ENCODE results near the gene KCNG4. TPM values are rescaled to one million over a fixed set of nuclear protein-coding genes. Genes with fewer than 3 reads are reported as not detected.

The KCNG4 gene
- not detected for total RNA-seq

- CTCF ChIA-PET, result interaction anchor here (0.8 to 1.0 kb wide), 2 partner anchors 11 to 53 kb away, joined by 3 read pairs; partner anchors contain the start of gene TAF1C
- no peaks in the 10 kb centered on the region for H3K4me1 Mint-ChIP-seq
- peaks cover 2% of the 10 kb centered on the region for H3K9me3 Mint-ChIP-seq
- peaks cover 21% of the 10 kb centered on the region for H3K27me3 Mint-ChIP-seq
- no peak within 1 kb of the TSS for H3K27ac Mint-ChIP-seq
- H3K36me3 Mint-ChIP-seq (ENCODE audit: low read depth), result no peaks in the 10 kb centered on the region
- POLR2A ChIA-PET, result no interaction called here
- DNase-seq, result no peak
- H3K4me3 Mint-ChIP-seq, result no peak within 1 kb of the TSS
Measured at GRCh38 chr16:84239909-84240308, at the start of gene KCNG4. KCNG4 (minus strand) TSS chr16:84240012; CDS start chr16:84237485, 2,527 bp downstream.

GRCh38 chr16:84288902-84289301 lies 49.1 kb upstream of the KCNG4 start:
- H3K4me1 Mint-ChIP-seq, result no peaks in the 10 kb centered on the region
- H3K9me3 Mint-ChIP-seq, result no peaks in the 10 kb centered on the region
- ChIA-PET CTCF (no interaction called here), POLR2A (no interaction called here)
- no peak overlapping the region for H3K4me3 Mint-ChIP-seq
- H3K27ac Mint-ChIP-seq, result no peak overlapping the region
- DNase-seq, result no peak
- no peaks in the 10 kb centered on the region for H3K36me3 Mint-ChIP-seq (ENCODE audit: low read depth)
- peaks cover 17% of the 10 kb centered on the region for H3K27me3 Mint-ChIP-seq

- Mint-ChIP-seq H3K36me3 (ENCODE audit: low read depth) (no peaks in the 10 kb centered on the region), H3K27me3 (peaks cover 6% of the 10 kb centered on the region), H3K27ac (no peak overlapping the region), H3K9me3 (no peaks in the 10 kb centered on the region), H3K4me1 (no peaks in the 10 kb centered on the region), H3K4me3 (no peak overlapping the region)
- POLR2A ChIA-PET, result no interaction called here
- CTCF ChIA-PET, result interaction anchor here (0.6 to 1.0 kb wide), 2 partner anchors 100 to 190 kb away, joined by 3 to 5 read pairs; partner anchors contain the start of gene TAF1C
- no peak for DNase-seq
Measured at GRCh38 chr16:84286578-84287240, 46.9 kb upstream of the KCNG4 start.

- POLR2A ChIA-PET, result no interaction called here
- Mint-ChIP-seq H3K36me3 (ENCODE audit: low read depth) (no peaks in the 10 kb centered on the region), H3K4me1 (no peaks in the 10 kb centered on the region), H3K9me3 (no peaks in the 10 kb centered on the region), H3K27ac (no peak overlapping the region), H3K4me3 (no peak overlapping the region), H3K27me3 (peaks cover 4% of the 10 kb centered on the region)
- CTCF ChIA-PET, result no interaction called here
- DNase-seq, result no peak
Measured at GRCh38 chr16:84284154-84284722, 44.4 kb upstream of the KCNG4 start.

- Mint-ChIP-seq H3K9me3 (no peaks in the 10 kb centered on the region), H3K36me3 (ENCODE audit: low read depth) (no peaks in the 10 kb centered on the region), H3K4me3 (no peak overlapping the region), H3K4me1 (no peaks in the 10 kb centered on the region), H3K27ac (no peak overlapping the region), H3K27me3 (peaks cover 2% of the 10 kb centered on the region)
- no peak for DNase-seq
- CTCF ChIA-PET, result interaction anchor here (0.6 kb wide), 1 partner anchor 54 kb away, joined by 4 read pairs; no protein-coding TSS in a partner anchor
- POLR2A ChIA-PET, result no interaction called here
Measured at GRCh38 chr16:84283314-84284153, 43.7 kb upstream of the KCNG4 start.

GRCh38 chr16:84282533-84282932 lies 42.7 kb upstream of the KCNG4 start:
- no peak overlapping the region for H3K4me3 Mint-ChIP-seq
- H3K27ac Mint-ChIP-seq, result no peak overlapping the region
- H3K4me1 Mint-ChIP-seq, result peaks cover 1% of the 10 kb centered on the region
- H3K27me3 Mint-ChIP-seq, result peaks cover 2% of the 10 kb centered on the region
- ChIA-PET CTCF (interaction anchor here (0.6 kb wide), 1 partner anchor 559 kb away, joined by 3 read pairs; no protein-coding TSS in a partner anchor), POLR2A (no interaction called here)
- no peak for DNase-seq
- H3K36me3 Mint-ChIP-seq (ENCODE audit: low read depth), result no peaks in the 10 kb centered on the region
- H3K9me3 Mint-ChIP-seq, result no peaks in the 10 kb centered on the region

- H3K27ac Mint-ChIP-seq, result no peak overlapping the region
- ChIA-PET POLR2A (no interaction called here), CTCF (no interaction called here)
- peaks cover 1% of the 10 kb centered on the region for H3K4me1 Mint-ChIP-seq
- H3K27me3 Mint-ChIP-seq, result peaks cover 2% of the 10 kb centered on the region
- DNase-seq, result no peak
- no peaks in the 10 kb centered on the region for H3K36me3 Mint-ChIP-seq (ENCODE audit: low read depth)
- H3K4me3 Mint-ChIP-seq, result no peak overlapping the region
- no peaks in the 10 kb centered on the region for H3K9me3 Mint-ChIP-seq
Measured at GRCh38 chr16:84281074-84281473, 41.3 kb upstream of the KCNG4 start.

- CTCF ChIA-PET, result interaction anchor here (1.0 kb wide), 1 partner anchor 204 kb away, joined by 4 read pairs; no protein-coding TSS in a partner anchor
- Mint-ChIP-seq H3K27ac (no peak overlapping the region), H3K4me3 (no peak overlapping the region), H3K4me1 (peaks cover 1% of the 10 kb centered on the region), H3K9me3 (no peaks in the 10 kb centered on the region), H3K36me3 (ENCODE audit: low read depth) (no peaks in the 10 kb centered on the region), H3K27me3 (peaks cover 2% of the 10 kb centered on the region)
- DNase-seq, result no peak
- POLR2A ChIA-PET, result no interaction called here
Measured at GRCh38 chr16:84279881-84280280, 40.1 kb upstream of the KCNG4 start.

- H3K4me1 Mint-ChIP-seq, result peaks cover 1% of the 10 kb centered on the region
- H3K27me3 Mint-ChIP-seq, result peaks cover 2% of the 10 kb centered on the region
- no peak for DNase-seq
- H3K4me3 Mint-ChIP-seq, result no peak overlapping the region
- ChIA-PET CTCF (no interaction called here), POLR2A (no interaction called here)
- no peak overlapping the region for H3K27ac Mint-ChIP-seq
- H3K36me3 Mint-ChIP-seq (ENCODE audit: low read depth), result no peaks in the 10 kb centered on the region
- no peaks in the 10 kb centered on the region for H3K9me3 Mint-ChIP-seq
Measured at GRCh38 chr16:84278968-84279367, 39.2 kb upstream of the KCNG4 start.

- Mint-ChIP-seq H3K27ac (no peak overlapping the region), H3K36me3 (ENCODE audit: low read depth) (no peaks in the 10 kb centered on the region), H3K4me3 (no peak overlapping the region), H3K27me3 (peaks cover 2% of the 10 kb centered on the region), H3K4me1 (peaks cover 1% of the 10 kb centered on the region), H3K9me3 (no peaks in the 10 kb centered on the region)
- ChIA-PET CTCF (no interaction called here), POLR2A (no interaction called here)
- no peak for DNase-seq
Measured at GRCh38 chr16:84278333-84278732, 38.5 kb upstream of the KCNG4 start.

GRCh38 chr16:84277244-84277823 lies 37.5 kb upstream of the KCNG4 start:
- ChIA-PET POLR2A (no interaction called here), CTCF (interaction anchor here (0.6 to 1.3 kb wide), 8 partner anchors 9 to 476 kb away, joined by 3 to 5 read pairs (median 4); no protein-coding TSS in a partner anchor)
- Mint-ChIP-seq H3K4me3 (no peak overlapping the region), H3K9me3 (no peaks in the 10 kb centered on the region), H3K27ac (no peak overlapping the region), H3K36me3 (ENCODE audit: low read depth) (no peaks in the 10 kb centered on the region), H3K4me1 (peaks cover 1% of the 10 kb centered on the region), H3K27me3 (peaks cover 2% of the 10 kb centered on the region)
- DNase-seq, result peak; percentile 76

- peaks cover 2% of the 10 kb centered on the region for H3K27me3 Mint-ChIP-seq
- POLR2A ChIA-PET, result no interaction called here
Measured at GRCh38 chr16:84275585-84276151, 35.9 kb upstream of the KCNG4 start.

More at GRCh38 chr16:84275585-84276151, 35.9 kb upstream of the KCNG4 start:
- Mint-ChIP-seq H3K36me3 (ENCODE audit: low read depth) (no peaks in the 10 kb centered on the region), H3K4me3 (no peak overlapping the region), H3K4me1 (peaks cover 1% of the 10 kb centered on the region), H3K27ac (no peak overlapping the region), H3K9me3 (no peaks in the 10 kb centered on the region)
- CTCF ChIA-PET, result no interaction called here
- no peak for DNase-seq
